CMK (cell line): ENCODE results near the gene MARCHF6.
"Not testable (repeated sequence)": the region's sequence is repeated elsewhere in the genome, so short reads cannot be mapped to it uniquely, and the experiment has no call there.

Experiments
- DNase-seq: peaks from one replicate; pipeline ENCODE4 v3.0.0-alpha.2; 2010; ENCODE audit warnings: low read depth

The MARCHF6 gene

GRCh38 chr5:10324518-10325370 lies 28.8 kb upstream of the MARCHF6 start:
- DNase-seq = no peak

GRCh38 chr5:10328323-10328722 lies 25.2 kb upstream of the MARCHF6 start:
- no peak for DNase-seq

DNA sequence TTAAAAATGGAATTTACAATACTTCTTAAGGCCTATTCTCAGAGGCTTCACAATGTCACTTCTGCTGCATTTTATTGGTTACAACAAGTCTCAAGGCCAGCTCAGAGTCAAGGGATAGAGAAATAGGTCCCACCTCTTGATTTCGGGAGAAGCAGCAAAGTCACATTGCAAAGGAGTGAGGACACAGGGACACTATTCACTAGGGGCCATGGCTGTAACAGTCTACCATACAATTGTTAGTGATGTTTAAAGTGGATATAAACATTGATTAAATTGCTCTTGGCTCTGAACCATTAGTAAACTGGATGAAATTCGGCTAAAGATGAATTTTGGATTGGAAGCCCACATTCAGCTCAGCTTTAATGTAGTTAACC lies 24.1 kb upstream of the MARCHF6 start:
- no peak for DNase-seq

DNA sequence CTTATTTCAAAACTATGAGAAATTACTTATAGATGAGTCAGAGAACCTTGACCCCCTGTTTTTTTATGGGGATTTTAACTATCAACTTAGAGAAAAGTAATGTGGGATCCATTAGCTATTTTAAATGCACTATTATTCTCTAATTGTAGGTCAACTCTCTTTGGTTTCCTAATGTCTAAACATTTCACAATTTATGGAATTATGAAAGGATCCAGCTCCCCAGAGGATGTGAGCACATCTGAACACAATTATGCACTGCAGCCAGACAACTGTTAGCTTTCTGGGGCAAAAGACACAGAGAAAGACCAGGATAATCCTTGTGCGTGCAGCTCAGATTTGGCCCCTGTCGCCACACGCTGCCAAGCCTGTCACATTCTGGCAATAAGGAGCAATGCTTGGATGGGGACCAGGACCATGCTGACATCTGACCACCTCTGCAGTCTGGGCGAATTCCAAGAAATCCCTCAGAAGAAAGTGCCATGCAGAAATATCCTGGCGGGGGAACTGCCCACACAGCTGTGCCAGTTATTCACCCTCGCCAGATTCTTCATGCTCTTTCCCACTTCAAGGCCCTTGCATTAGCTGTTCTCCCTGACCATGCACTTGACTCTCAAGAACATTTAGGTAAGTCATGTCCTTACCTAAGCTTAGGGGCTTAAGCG lies 23.5 kb upstream of the MARCHF6 start:
- no peak for DNase-seq

DNA sequence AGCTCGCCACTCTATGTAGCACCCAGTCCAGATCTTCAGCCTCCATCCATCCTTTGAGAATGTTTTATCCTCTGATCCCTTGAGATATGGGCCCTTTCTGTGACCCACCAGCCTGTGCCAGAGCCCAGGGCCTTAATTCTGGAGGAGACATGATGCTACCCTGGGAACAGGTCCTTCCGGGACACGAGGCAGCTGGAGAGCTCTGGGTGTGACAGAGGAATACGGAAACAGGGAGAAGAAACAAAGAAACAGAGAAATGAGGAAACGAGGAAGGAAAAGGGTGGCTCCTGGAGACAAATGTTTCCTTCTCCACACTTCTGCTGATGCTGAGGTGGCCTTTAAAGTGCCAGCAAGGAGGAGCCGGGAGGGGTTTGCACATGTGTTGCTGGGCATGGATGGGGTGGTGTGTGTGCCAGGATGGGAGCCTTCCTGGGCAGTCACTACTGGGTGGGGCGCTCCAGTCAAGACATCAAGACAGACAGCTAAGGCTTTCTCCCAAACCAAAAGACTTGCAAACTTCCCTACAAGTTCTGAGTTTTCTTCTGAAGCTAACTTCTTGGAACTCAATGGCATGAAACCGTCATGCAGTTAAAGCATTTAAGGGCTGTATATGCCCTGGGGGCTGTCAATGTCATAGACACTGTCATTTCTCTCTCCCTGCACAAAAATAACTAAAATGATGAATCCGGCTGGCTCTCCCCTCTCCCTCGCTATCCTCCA lies 22.8 kb upstream of the MARCHF6 start:
- DNase-seq = no peak

- DNase-seq = no peak
Measured at GRCh38 chr5:10331341-10331796, 22.1 kb upstream of the MARCHF6 start.

DNA sequence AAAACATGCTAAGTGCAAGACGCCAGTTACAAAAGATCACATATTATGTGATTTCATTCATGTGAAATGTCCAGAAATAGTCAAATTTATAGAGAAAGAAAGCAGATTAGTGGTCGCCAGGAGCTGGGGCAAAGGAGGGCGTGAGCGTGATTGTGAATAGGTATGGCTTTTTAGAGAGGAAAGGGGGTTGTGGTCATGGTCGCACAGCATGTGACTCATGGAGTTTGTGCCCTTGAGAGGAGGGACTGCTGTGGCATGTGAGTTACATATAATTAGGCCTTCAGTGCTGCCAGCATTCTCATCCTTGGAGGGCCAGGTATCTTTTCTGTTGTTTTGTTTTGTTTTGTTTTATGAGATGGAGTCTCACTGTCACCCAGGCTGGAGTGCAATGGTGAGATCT lies 21.2 kb upstream of the MARCHF6 start:
- DNase-seq = no peak

DNA sequence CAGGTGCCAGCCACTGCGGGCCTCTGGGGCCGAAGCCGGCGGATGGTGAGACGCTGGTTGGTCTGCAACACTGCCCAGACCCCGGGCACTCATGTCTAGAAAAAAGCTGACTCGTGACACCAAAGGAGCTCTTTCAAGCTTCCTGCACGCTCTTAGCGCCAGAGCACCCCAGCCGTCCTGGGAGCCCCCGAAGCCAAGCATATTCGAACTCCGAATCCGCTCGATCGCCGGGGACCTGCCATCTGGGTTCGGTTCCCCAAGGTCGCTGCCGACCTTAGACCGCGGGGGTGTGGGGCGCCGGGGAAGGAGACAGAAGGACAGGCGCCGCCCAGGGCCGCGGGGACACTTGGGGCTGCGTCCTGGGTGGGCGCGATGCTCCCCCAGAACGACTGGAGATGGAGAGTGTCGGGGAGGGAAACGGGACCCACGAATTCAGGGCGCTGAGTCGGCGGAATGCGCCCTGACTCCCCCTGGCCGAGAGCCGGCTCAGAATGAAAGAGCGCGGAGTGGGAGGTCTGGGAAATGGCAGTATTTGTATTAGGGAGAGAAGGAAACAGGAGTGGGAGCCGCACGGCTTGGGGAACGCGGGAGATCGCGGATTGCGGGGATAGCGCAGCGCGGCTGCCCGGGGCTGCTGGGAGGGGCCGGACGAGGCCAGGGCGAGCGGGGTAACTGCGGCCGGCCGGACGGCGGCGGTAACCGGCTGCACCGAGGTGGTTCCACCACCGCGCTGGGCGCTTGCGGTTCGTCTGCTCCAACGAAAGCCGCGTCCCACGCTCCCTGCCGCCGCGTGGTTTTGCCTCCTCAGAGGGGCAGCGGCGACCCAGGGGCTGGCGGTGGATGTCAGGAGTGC lies 20.1 kb upstream of the MARCHF6 start:
- DNase-seq = no peak

GRCh38 chr5:10334831-10335230 lies 18.7 kb upstream of the MARCHF6 start:
- no peak for DNase-seq

DNA sequence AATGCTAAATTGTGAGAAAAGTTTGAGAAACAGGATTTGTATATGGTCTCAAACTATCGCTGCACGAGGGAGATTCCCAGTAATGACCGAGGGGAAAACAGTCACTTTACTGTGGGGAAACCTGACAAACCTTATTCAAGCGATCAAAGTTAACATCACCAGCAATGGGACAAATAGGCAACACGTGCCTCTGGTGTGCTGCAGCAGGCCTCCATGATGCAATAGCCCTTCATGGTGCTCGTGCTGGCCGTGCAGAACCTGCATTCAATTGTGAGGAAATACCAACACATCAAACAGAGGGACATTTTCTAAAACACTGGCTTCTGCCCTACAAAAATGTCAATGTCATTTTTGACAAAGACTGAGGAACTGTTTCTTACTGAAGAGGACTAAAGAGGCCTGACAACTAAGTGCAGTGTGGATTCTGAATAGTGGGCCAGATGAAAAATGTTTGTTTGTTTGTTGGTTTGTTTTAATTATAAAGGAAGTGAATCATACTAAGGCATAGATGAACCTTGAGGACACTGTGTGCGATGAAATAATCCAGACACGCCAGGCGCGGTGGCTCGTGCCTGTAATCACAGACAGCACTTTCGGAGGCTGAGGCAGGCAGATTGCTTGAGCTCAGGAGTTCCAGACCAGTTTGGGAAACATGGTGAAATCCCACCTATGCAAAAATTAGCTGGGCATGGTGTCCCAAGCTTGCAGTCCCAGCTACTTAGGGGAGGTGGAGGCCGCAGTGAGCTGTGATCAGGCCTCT lies 17.6 kb upstream of the MARCHF6 start:
- DNase-seq = no peak

DNA sequence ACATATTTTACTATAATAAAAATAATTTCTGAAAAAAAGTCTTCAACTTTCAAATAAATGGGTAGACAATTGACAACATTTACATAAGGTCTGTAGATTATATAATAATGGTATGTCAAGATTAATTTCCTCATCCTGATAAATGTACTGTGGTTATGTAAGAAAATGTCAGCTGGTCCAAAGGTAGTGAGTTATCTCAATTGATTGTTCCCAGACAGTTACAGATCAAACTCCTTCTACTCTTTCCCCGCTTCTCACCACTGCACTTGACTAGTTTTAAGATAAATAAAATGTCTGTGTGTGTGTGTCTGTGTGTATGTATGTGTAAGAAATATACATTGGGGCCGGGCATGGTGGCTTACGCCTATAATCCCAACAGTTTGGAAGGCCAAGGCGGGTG lies 16.4 kb upstream of the MARCHF6 start:
- DNase-seq = no peak

GRCh38 chr5:10337986-10338385 lies 15.5 kb upstream of the MARCHF6 start:
- DNase-seq = no peak

- DNase-seq = no peak
Measured at GRCh38 chr5:10338686-10339057, 14.8 kb upstream of the MARCHF6 start.

DNA sequence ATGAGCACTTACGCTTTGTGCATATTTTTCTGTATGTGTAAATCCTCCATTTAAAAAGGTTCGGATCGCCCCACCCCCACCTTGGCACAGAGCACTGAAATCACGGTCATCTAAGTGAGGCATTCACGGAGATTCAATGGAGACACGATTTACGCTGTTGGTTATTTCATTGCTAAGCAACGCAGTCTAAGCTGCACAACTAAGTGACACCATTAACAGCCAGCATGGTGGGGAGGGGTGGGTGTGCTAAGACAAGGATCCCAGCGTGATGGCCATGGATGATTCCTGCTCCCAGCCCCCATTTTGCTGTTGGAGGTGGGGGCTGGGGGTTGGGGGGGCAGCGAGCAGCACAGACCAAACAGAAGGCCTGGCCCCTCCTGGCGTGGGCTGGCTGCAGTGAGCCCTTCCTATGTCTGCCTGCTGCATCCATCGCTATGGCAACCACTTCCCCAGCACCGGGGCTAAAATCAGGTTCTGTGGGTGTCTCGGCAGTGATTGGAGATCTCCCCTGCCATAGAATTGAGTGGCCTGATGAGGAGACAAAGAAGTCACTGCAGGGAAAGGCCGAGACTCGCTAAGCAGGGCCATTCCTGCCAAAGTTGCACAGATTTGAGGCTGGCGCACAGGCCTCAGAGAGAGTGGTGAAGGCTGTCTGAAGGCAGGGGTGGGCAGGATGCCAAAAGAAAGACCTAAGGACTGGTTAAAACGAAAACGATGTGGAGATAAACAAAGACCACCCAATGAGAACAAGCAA lies 14.3 kb upstream of the MARCHF6 start:
- DNase-seq = no peak

DNA sequence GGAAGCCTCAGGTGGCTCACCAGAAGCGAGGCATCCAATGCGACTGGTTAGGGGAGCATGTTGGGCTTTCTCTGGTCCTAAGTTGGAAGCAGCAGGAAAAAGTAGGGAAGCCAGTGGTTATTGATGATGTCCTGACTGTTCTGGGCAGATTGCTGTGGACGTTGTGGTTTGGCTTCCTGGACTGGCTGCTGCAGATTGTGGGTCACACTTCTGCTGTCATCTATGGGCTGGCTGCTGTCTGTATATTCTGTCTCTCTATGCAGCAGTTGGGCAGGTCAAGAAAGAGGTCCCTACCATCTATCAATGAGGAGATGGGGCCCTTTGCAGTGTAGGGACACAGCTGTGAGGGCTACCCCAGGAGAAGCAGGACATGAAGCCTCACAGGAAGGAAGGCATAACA lies 13.5 kb upstream of the MARCHF6 start:
- DNase-seq = peak; percentile 60

GRCh38 chr5:10343486-10343885 lies 10.0 kb upstream of the MARCHF6 start:
- DNase-seq = no peak

DNA sequence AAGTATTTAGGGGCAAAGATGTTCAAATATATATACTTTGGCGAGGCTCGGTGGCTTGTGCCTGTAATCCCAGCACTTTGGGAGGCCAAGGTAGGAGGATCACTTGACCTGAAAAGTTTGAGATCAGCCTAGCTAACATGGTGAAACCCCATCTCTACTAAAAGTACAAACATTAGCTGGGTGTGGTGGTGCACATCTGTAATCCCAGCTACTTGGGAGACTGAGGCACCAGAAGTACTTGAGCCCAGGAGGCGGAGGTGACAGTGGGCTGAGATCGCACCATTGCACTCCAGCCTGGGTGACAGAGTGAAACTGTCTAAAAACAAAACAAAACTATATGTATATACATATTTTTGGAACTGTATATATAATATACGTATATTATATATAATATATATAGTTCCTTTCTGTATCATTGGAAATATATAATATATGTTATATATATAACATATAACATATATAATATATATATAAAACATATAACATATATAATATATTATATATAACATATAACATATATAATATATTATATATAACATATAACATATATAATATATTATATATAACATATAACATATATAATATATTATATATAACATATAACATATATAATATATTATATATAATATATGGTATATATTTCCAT lies 8.9 kb upstream of the MARCHF6 start:
- not testable (repeated sequence) for DNase-seq

GRCh38 chr5:10348258-10348657 lies 5.2 kb upstream of the MARCHF6 start:
- no peak for DNase-seq

DNA sequence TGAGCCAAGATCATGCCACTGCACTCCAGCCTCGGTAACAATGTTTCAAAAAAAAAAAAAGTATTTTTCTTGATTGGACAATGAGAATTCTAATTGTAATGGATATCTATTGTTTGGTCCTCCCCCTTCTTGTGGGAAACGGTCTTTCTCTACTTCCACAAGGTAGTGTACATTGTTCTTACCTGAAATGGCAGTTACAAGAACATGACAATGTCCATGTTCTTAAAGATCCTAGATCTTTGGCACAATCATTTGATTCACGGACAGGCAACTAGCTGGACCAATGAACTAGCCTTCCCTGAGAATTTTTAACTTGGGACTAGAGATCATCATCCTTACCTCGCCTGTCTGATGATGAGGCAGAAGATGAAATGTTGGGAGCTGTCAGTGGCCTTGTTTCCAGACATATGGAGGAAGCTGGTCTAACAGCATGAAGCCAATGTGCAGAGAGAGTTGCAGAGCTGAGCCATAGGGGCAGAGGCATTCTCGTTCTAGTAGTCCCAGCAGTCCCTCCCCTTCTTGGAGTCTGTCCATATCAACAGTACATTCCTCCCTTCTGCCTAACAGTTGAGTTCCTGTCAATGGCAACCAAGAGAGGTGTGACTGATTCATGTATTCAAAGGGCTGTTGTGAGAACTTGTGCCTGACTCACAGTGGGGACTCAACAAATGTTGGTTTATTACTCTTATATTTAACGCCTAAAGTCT lies 2.1 kb upstream of the MARCHF6 start:
- no peak for DNase-seq
